ENCODE measurements around the gene CTH. TPM values are rescaled to one million over a fixed set of nuclear protein-coding genes. Genes with fewer than 3 reads are reported as not detected.

CTH gene
- total and polyA plus RNA-seq, 2 of the 4 experiments (the other 2 are of a cell fraction), result 2.7 to 3.0 TPM

- in situ Hi-C loops (cut with MboI; ENCODE audit: low sequenced_read_pairs), result no loop called here
These were observed 20.8 kb downstream of the CTH start for GRCh38 chr1:70431874-70432273.

More at GRCh38 chr1:70431874-70432273, 20.8 kb downstream of the CTH start:
- Histone ChIP-seq H4K20me1 (ENCODE audit: insufficient read depth, low read length) (no peaks in the 10 kb centered on the region), H3K4me1 (ENCODE audit: control insufficient read depth, insufficient read depth, low read length) (no peaks in the 10 kb centered on the region), H2AFZ (replicated peaks; ENCODE audit: low read length, poor library complexity) (no peak overlapping the region), H3K4me2 (ENCODE audit: low read depth, low read length) (no peak overlapping the region), H2BK5ac (ENCODE audit: low read depth, low read length, poor library complexity, severe bottlenecking) (no peak overlapping the region), H3K14ac (replicated peaks; ENCODE audit: low read depth, low read length) (no peak overlapping the region), H2BK20ac (ENCODE audit: low read depth, low read length) (no peak overlapping the region), H3K79me1 (ENCODE audit: low read depth in 1 of 2, low read length in 2 of 2) (no peaks in the 10 kb centered on the region), H3K4ac (ENCODE audit: low read depth, low read length) (no peak overlapping the region), H3K56ac (ENCODE audit: extremely low read depth, insufficient read depth, low read length) (no peak overlapping the region), H4K8ac (ENCODE audit: low read depth in 2 of 2, low read length in 2 of 2) (no peak overlapping the region), H3K36me3 (ENCODE audit: control insufficient read depth, insufficient read depth, low read length) (peaks cover 7% of the 10 kb centered on the region), H2AK5ac (ENCODE audit: low read depth, low read length) (no peak overlapping the region), H4K5ac (ENCODE audit: low read depth, low read length) (no peak overlapping the region), H4K91ac (ENCODE audit: insufficient read depth, low read depth, low read length) (no peak overlapping the region), H3K27me3 (ENCODE audit: control insufficient read depth, insufficient read depth, low read length) (no peaks in the 10 kb centered on the region), H3K4me3 (ENCODE audit: insufficient read depth, low read depth, low read length) (no peak overlapping the region), H2AK9ac (replicated peaks; ENCODE audit: low read depth, low read length, poor library complexity) (no peak overlapping the region), H3K9me3 (ENCODE audit: control insufficient read depth, insufficient read depth, low read length) (no peaks in the 10 kb centered on the region), H3K9me1 (ENCODE audit: insufficient read depth, low read length) (no peaks in the 10 kb centered on the region), H3K27ac (ENCODE audit: insufficient read depth, low read length) (no peak overlapping the region), H2BK15ac (ENCODE audit: low read depth, low read length) (no peak overlapping the region), H3K18ac (ENCODE audit: low read depth, low read length) (no peak overlapping the region), H3K23ac (ENCODE audit: low read depth, low read length) (no peak overlapping the region), H3K9ac (ENCODE audit: low read depth, low read length) (no peak overlapping the region), H2BK120ac (ENCODE audit: low read depth, low read length) (no peak overlapping the region)
- no TSS peak for BruUV-seq (replicated peaks)
- ChIA-PET POLR2A (ENCODE audit: unreplicated experiment) (no interaction called here), CTCF (no interaction called here)
- ATAC-seq (ENCODE audit: low read depth) (no peak), DNase-seq (no peak)
- intact Hi-C loops (cut with micrococcal nuclease), result no loop called here
- no peak for TF ChIP-seq ELK1 (IDR thresholded peaks at IDR 0.05; ENCODE audit: borderline replicate concordance, low read depth, low read length)
- TF ChIP-seq POLR2A (IDR thresholded peaks at IDR 0.05; ENCODE audit: low read depth, low read length), result no peak
- no peak for TF ChIP-seq BHLHE40 (IDR thresholded peaks at IDR 0.05; ENCODE audit: low read depth, low read length)
- no peak for TF ChIP-seq RCOR1 (IDR thresholded peaks at IDR 0.05; ENCODE audit: insufficient replicate concordance, low read length)
- no peak for TF ChIP-seq FOS (IDR thresholded peaks at IDR 0.05; ENCODE audit: low read depth, low read length)
- TF ChIP-seq MXI1 (IDR thresholded peaks at IDR 0.05; ENCODE audit: borderline replicate concordance, low read depth, low read length), result no peak
- no peak for TF ChIP-seq USF2 (IDR thresholded peaks at IDR 0.05; ENCODE audit: low read depth, low read length)
- TF ChIP-seq RAD21 (IDR thresholded peaks at IDR 0.05; ENCODE audit: low read length), result no peak
- no peak for TF ChIP-seq RFX5 (IDR thresholded peaks at IDR 0.05; ENCODE audit: low read depth, low read length)
- TF ChIP-seq MAZ (IDR thresholded peaks at IDR 0.05; ENCODE audit: borderline replicate concordance, low read depth, low read length), result no peak
- TF ChIP-seq CEBPB (IDR thresholded peaks at IDR 0.05; ENCODE audit: low read depth, low read length), result no peak
- no peak for TF ChIP-seq NFE2L2 (IDR thresholded peaks at IDR 0.05; ENCODE audit: low read depth, low read length)
- TF ChIP-seq CHD1 (IDR thresholded peaks at IDR 0.05; ENCODE audit: low read depth, low read length), result no peak
- no peak for TF ChIP-seq SMC3 (IDR thresholded peaks at IDR 0.05; ENCODE audit: low read depth, low read length)
- no peak for TF ChIP-seq CTCF (conservative IDR thresholded peaks at IDR 0.05; ENCODE audit: low read depth, low read length)
- TF ChIP-seq MAFK (IDR thresholded peaks at IDR 0.05; ENCODE audit: low read depth, low read length), result no peak
- 100% methylated on average over 1 of the region's 3 CpGs; no CpG with 5 or more reads in 1 of the 2 experiments for WGBS, 2 experiments (ENCODE audit: extremely low coverage in 2 of 2, insufficient read length in 1 of 2)
- dilution Hi-C loops (cut with HindIII; ENCODE audit: low sequenced_read_pairs, unreplicated experiment), result no loop called here
